HG03097 (cell line): ENCODE measurements around the gene MYO3B.

ENCODE experiments used
- ATAC-seq: cut with Tn5 transposase; IDR thresholded peaks from one replicate; pipeline ENCODE4 v1.9.1; 2021; ENCODE audit not compliant: unreplicated experiment, low FRiP score

The MYO3B gene

GRCh38 chr2:170292415-170292814 is 114.5 kb downstream of the MYO3B start:
- no peak for ATAC-seq

GRCh38 chr2:170297496-170297895 is 119.5 kb downstream of the MYO3B start:
- ATAC-seq: no peak

- no peak for ATAC-seq
Measured at GRCh38 chr2:170298115-170298514, 120.2 kb downstream of the MYO3B start.

- no peak for ATAC-seq
Measured at GRCh38 chr2:170298861-170299429, 121.0 kb downstream of the MYO3B start.

GRCh38 chr2:170300993-170301392 is 123.0 kb downstream of the MYO3B start:
- ATAC-seq: no peak

- no peak for ATAC-seq
Measured at GRCh38 chr2:170301626-170302025, 123.7 kb downstream of the MYO3B start.

- no peak for ATAC-seq
Measured at GRCh38 chr2:170305711-170306110, 127.8 kb downstream of the MYO3B start.

- ATAC-seq: no peak
Measured at GRCh38 chr2:170306293-170306873, 128.4 kb downstream of the MYO3B start.

- ATAC-seq: no peak
Measured at GRCh38 chr2:170307052-170307451, 129.1 kb downstream of the MYO3B start.

- no peak for ATAC-seq
Measured at GRCh38 chr2:170307555-170308351, 129.8 kb downstream of the MYO3B start.

GRCh38 chr2:170310876-170311502 is 133.0 kb downstream of the MYO3B start:
- ATAC-seq: no peak

- ATAC-seq: no peak
Measured at GRCh38 chr2:170313347-170313991, 135.5 kb downstream of the MYO3B start.

GRCh38 chr2:170313992-170314348 is 136.0 kb downstream of the MYO3B start:
- no peak for ATAC-seq

GRCh38 chr2:170314744-170315447 is 136.9 kb downstream of the MYO3B start:
- ATAC-seq: no peak

GRCh38 chr2:170320948-170321347 is 143.0 kb downstream of the MYO3B start:
- ATAC-seq: no peak

GRCh38 chr2:170321526-170321925 is 143.6 kb downstream of the MYO3B start:
- ATAC-seq: no peak

GRCh38 chr2:170322140-170322766 is 144.3 kb downstream of the MYO3B start:
- no peak for ATAC-seq

GRCh38 chr2:170323743-170324142 is 145.8 kb downstream of the MYO3B start:
- ATAC-seq: no peak

- ATAC-seq: no peak
Measured at GRCh38 chr2:170324640-170325046, 146.7 kb downstream of the MYO3B start.

GRCh38 chr2:170330881-170331280 is 152.9 kb downstream of the MYO3B start:
- ATAC-seq: no peak
